PC-3 (cell line): ENCODE data around the gene DCLRE1A.

Source experiments
- EZH2phosphoT487 ChIP-seq: fragments of 300-600 bp; sonication (generic); IDR thresholded peaks from 2 replicates; pipeline ENCODE4 v1.6.1; 2018; ENCODE audit warnings: mild to moderate bottlenecking, antibody characterized with exemption, low read length, borderline replicate concordance
- TF ChIP-seq, protein P1 (sequence below): fragments of 300-600 bp; sonication (generic); conservative IDR thresholded peaks from 2 replicates; pipeline ENCODE4 v1.5.1; 2017; ENCODE audit warnings: antibody characterized with exemption, low read depth, mild to moderate bottlenecking, low read length

DNA sequence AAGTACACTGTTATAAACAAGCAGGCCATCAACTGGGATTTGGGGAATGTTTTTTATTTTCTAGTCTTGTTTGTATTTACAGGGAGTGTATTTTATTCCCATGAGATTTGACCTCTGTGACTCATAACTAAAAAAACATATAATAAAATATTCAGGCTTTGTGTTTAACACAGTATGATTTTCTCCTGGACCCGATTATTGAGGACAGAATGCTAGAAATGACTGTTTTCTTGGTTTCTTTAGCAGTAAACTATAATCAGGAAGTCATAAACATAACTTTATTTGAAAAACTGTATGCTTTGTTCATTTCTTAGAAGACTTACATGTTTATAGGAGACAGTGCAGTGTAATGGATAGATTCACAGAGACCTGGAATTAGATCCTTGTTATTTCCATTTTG, 2.7 kb upstream of the DCLRE1A start:
- TF ChIP-seq EZH2phosphoT487, result no peak
- TF ChIP-seq, protein P1, sequence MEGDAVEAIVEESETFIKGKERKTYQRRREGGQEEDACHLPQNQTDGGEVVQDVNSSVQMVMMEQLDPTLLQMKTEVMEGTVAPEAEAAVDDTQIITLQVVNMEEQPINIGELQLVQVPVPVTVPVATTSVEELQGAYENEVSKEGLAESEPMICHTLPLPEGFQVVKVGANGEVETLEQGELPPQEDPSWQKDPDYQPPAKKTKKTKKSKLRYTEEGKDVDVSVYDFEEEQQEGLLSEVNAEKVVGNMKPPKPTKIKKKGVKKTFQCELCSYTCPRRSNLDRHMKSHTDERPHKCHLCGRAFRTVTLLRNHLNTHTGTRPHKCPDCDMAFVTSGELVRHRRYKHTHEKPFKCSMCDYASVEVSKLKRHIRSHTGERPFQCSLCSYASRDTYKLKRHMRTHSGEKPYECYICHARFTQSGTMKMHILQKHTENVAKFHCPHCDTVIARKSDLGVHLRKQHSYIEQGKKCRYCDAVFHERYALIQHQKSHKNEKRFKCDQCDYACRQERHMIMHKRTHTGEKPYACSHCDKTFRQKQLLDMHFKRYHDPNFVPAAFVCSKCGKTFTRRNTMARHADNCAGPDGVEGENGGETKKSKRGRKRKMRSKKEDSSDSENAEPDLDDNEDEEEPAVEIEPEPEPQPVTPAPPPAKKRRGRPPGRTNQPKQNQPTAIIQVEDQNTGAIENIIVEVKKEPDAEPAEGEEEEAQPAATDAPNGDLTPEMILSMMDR, result no peak
